GM23338 (cell line): ENCODE measurements around the gene OR4X2. TPM values are rescaled to one million over a fixed set of nuclear protein-coding genes. Genes with fewer than 3 reads are reported as not detected.

Source experiments
- ATAC-seq: fragments of 200-7000 bp; cut with Tn5 transposase; 3 replicates; pipeline ENCODE4 v1.9.1; 2020
- DNase-seq: peaks from one replicate; pipeline ENCODE4 v3.0.0-alpha.2; 2015; ENCODE audit warnings: low spot score
- H2AFZ ChIP-seq: fragments of 200-600 bp; sonication (generic); 2 replicates; pipeline ENCODE4 v1.8.0; 2016; ENCODE audit warnings: antibody characterized with exemption, mild to moderate bottlenecking, moderate library complexity
- H3F3A ChIP-seq: fragments of 200-600 bp; sonication (generic); replicated peaks from 2 replicates; pipeline ENCODE4 v1.8.0; 2017; ENCODE audit warnings: antibody characterized with exemption, mixed run types, low read depth
- H3K27ac ChIP-seq: fragments of 200-600 bp; sonication (generic); 2 replicates; pipeline ENCODE4 v1.6.1; 2016; ENCODE audit warnings: low read depth
- H3K27me3 ChIP-seq: fragments of 200-600 bp; sonication (generic); 2 replicates; pipeline ENCODE4 v1.8.0; 2016; ENCODE audit warnings: mild to moderate bottlenecking, mixed run types, moderate library complexity; ENCODE audit not compliant: insufficient read depth
- H3K36me3 ChIP-seq: fragments of 200-600 bp; sonication (generic); 2 replicates; pipeline ENCODE4 v1.8.0; 2016; ENCODE audit warnings: mild to moderate bottlenecking; ENCODE audit not compliant: insufficient read depth
- H3K4me1 ChIP-seq: fragments of 200-600 bp; sonication (generic); 2 replicates; pipeline ENCODE4 v1.8.0; 2016; ENCODE audit warnings: mild to moderate bottlenecking, moderate library complexity; ENCODE audit not compliant: insufficient read depth
- H3K4me2 ChIP-seq: fragments of 200-600 bp; sonication (generic); 2 replicates; pipeline ENCODE4 v1.7.1; 2017; ENCODE audit warnings: mixed run types
- H3K4me3 ChIP-seq: fragments of 200-600 bp; sonication (generic); 2 replicates; pipeline ENCODE4 v1.6.1; 2016; ENCODE audit warnings: mixed run types
- H3K79me2 ChIP-seq: fragments of 200-600 bp; sonication (generic); replicated peaks from 2 replicates; pipeline ENCODE4 v1.8.0; 2017; ENCODE audit warnings: mild to moderate bottlenecking; ENCODE audit not compliant: insufficient read depth
- H3K9me2 ChIP-seq: fragments of 200-600 bp; sonication (generic); 2 replicates; pipeline ENCODE4 v1.8.0; 2017; ENCODE audit not compliant: insufficient read depth
- H4K20me1 ChIP-seq: fragments of 200-600 bp; sonication (generic); replicated peaks from 2 replicates; pipeline ENCODE4 v1.8.0; 2017; ENCODE audit warnings: mild to moderate bottlenecking; ENCODE audit not compliant: insufficient read depth
- H3K27ac Mint-ChIP-seq: 2 replicates; pipeline ENCODE4 v1.8.0; 2020; ENCODE audit warnings: inconsistent platforms, mild to moderate bottlenecking, moderate library complexity, mixed read lengths
- H3K27me3 Mint-ChIP-seq: 3 replicates; pipeline ENCODE4 v1.8.0; 2022; ENCODE audit warnings: low read depth, mild to moderate bottlenecking, moderate library complexity, mixed read lengths, inconsistent platforms; ENCODE audit not compliant: insufficient read depth, poor library complexity
- H3K36me3 Mint-ChIP-seq: 3 replicates; pipeline ENCODE4 v1.8.0; 2021; ENCODE audit warnings: low read depth, mild to moderate bottlenecking, inconsistent platforms, moderate library complexity, mixed read lengths
- H3K4me1 Mint-ChIP-seq: 3 replicates; pipeline ENCODE4 v1.8.0; 2020; ENCODE audit warnings: mild to moderate bottlenecking, inconsistent platforms, mixed read lengths
- H3K4me3 Mint-ChIP-seq: 3 replicates; pipeline ENCODE4 v1.8.0; 2021; ENCODE audit warnings: moderate library complexity, mild to moderate bottlenecking, inconsistent platforms, mixed read lengths
- H3K9me3 Mint-ChIP-seq: 3 replicates; pipeline ENCODE4 v1.8.0; 2020; ENCODE audit warnings: moderate library complexity, mild to moderate bottlenecking, inconsistent platforms, mixed read lengths
- CREB1 ChIP-seq: fragments of 250-450 bp; sonication (Bioruptor Pico); IDR thresholded peaks from 2 replicates; pipeline ENCODE4 v1.5.0; 2020; ENCODE audit warnings: low read depth, mild to moderate bottlenecking, moderate library complexity
- CTCF ChIP-seq, 2 experiments: fragments of 200-600 bp in 1 of 2; sonication (generic) in 1 of 2; conservative IDR thresholded peaks; 2 replicates each; pipeline versions ENCODE4 v1.5.1 to v1.6.1; 2016 to 2017; ENCODE audit warnings: antibody characterized with exemption in 2 of 2, low read depth in 2 of 2, mild to moderate bottlenecking in 2 of 2, moderate library complexity in 1 of 2
- ETS1 ChIP-seq: IDR thresholded peaks from 2 replicates; pipeline ENCODE4 v1.6.1; 2016; ENCODE audit warnings: antibody characterized with exemption
- EZH2 ChIP-seq: fragments of 200-600 bp; sonication (generic); IDR thresholded peaks from one replicate; pipeline ENCODE4 v1.8.0; 2017; ENCODE audit warnings: antibody characterized with exemption, mild to moderate bottlenecking, low read depth; ENCODE audit not compliant: unreplicated experiment
- EZH2phosphoT487 ChIP-seq: fragments of 200-600 bp; sonication (generic); IDR thresholded peaks from one replicate; pipeline ENCODE4 v1.8.1; 2018; ENCODE audit warnings: antibody characterized with exemption; ENCODE audit not compliant: unreplicated experiment
- JUNB ChIP-seq: IDR thresholded peaks from one replicate; pipeline ENCODE4 v1.6.1; 2016; ENCODE audit warnings: antibody characterized with exemption; ENCODE audit not compliant: unreplicated experiment
- NANOG ChIP-seq: IDR thresholded peaks from 2 replicates; pipeline ENCODE4 v1.6.1; 2016; ENCODE audit warnings: antibody characterized with exemption, borderline replicate concordance
- POLR2AphosphoS5 ChIP-seq: IDR thresholded peaks from 2 replicates; pipeline ENCODE4 v1.6.1; 2016; ENCODE audit warnings: antibody characterized with exemption, low read depth
- STAT1 ChIP-seq: IDR thresholded peaks from one replicate; pipeline ENCODE4 v1.6.1; 2016; ENCODE audit warnings: antibody characterized with exemption; ENCODE audit not compliant: unreplicated experiment
- ZNF114 ChIP-seq: fragments of 250-450 bp; sonication (Bioruptor Pico); IDR thresholded peaks from 2 replicates; pipeline ENCODE4 v1.5.0; 2020; ENCODE audit warnings: mild to moderate bottlenecking, moderate library complexity
- ZNF331 ChIP-seq: fragments of 250-450 bp; sonication (Bioruptor Pico); IDR thresholded peaks from 2 replicates; pipeline ENCODE4 v1.5.0; 2020; ENCODE audit warnings: low read depth, mild to moderate bottlenecking, moderate library complexity
- polyA plus RNA-seq: library from polyadenylated mRNA; unstranded; fragments of >200 nt; fragmentation: Nextera tagmentation; extraction: Ambion mirVana; gene quantifications from 2 replicates; pipeline ENCODE4 v1.2.1, GENCODE V29; 2016
- total RNA-seq: library from RNA; depleted of rRNA; stranded (reverse); fragments of >200 nt; shearing (Covaris generic); gene quantifications from 2 replicates; pipeline ENCODE4 v1.2.3, GENCODE V29; 2014
- TF ChIP-seq, protein P1 (sequence below): fragments of 250-450 bp; sonication (Bioruptor Pico); IDR thresholded peaks from 2 replicates; pipeline ENCODE4 v1.5.0; 2020; ENCODE audit warnings: mild to moderate bottlenecking, moderate library complexity

OR4X2 gene
- total and polyA plus RNA-seq, 2 experiments from 2014 or later = not detected

DNA sequence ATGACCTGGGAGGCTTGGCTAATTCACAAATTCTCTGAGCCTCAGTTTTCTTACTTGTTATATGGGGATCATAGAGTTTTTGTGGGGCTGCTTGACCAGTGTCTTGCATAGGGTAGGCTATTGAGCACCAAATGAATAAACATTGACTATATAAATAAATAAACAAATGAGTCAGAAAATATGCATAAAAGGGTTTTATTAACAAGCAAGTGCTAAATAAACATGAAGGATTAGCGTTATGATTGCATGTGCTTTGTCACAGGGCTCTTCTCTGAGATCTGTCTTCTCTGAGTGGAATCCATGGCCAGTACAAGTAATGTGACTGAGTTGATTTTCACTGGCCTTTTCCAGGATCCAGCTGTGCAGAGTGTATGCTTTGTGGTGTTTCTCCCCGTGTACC, 28.4 kb upstream of the OR4X2 start, which contains the start of gene OR4B1 (continued):
- TF ChIP-seq EZH2phosphoT487 = no peak
- TF ChIP-seq POLR2AphosphoS5 = no peak
- TF ChIP-seq NANOG = no peak
- TF ChIP-seq EZH2 = no peak
- TF ChIP-seq ZNF331 (CRISPR knock-in tag) = no peak
- TF ChIP-seq, protein P1, sequence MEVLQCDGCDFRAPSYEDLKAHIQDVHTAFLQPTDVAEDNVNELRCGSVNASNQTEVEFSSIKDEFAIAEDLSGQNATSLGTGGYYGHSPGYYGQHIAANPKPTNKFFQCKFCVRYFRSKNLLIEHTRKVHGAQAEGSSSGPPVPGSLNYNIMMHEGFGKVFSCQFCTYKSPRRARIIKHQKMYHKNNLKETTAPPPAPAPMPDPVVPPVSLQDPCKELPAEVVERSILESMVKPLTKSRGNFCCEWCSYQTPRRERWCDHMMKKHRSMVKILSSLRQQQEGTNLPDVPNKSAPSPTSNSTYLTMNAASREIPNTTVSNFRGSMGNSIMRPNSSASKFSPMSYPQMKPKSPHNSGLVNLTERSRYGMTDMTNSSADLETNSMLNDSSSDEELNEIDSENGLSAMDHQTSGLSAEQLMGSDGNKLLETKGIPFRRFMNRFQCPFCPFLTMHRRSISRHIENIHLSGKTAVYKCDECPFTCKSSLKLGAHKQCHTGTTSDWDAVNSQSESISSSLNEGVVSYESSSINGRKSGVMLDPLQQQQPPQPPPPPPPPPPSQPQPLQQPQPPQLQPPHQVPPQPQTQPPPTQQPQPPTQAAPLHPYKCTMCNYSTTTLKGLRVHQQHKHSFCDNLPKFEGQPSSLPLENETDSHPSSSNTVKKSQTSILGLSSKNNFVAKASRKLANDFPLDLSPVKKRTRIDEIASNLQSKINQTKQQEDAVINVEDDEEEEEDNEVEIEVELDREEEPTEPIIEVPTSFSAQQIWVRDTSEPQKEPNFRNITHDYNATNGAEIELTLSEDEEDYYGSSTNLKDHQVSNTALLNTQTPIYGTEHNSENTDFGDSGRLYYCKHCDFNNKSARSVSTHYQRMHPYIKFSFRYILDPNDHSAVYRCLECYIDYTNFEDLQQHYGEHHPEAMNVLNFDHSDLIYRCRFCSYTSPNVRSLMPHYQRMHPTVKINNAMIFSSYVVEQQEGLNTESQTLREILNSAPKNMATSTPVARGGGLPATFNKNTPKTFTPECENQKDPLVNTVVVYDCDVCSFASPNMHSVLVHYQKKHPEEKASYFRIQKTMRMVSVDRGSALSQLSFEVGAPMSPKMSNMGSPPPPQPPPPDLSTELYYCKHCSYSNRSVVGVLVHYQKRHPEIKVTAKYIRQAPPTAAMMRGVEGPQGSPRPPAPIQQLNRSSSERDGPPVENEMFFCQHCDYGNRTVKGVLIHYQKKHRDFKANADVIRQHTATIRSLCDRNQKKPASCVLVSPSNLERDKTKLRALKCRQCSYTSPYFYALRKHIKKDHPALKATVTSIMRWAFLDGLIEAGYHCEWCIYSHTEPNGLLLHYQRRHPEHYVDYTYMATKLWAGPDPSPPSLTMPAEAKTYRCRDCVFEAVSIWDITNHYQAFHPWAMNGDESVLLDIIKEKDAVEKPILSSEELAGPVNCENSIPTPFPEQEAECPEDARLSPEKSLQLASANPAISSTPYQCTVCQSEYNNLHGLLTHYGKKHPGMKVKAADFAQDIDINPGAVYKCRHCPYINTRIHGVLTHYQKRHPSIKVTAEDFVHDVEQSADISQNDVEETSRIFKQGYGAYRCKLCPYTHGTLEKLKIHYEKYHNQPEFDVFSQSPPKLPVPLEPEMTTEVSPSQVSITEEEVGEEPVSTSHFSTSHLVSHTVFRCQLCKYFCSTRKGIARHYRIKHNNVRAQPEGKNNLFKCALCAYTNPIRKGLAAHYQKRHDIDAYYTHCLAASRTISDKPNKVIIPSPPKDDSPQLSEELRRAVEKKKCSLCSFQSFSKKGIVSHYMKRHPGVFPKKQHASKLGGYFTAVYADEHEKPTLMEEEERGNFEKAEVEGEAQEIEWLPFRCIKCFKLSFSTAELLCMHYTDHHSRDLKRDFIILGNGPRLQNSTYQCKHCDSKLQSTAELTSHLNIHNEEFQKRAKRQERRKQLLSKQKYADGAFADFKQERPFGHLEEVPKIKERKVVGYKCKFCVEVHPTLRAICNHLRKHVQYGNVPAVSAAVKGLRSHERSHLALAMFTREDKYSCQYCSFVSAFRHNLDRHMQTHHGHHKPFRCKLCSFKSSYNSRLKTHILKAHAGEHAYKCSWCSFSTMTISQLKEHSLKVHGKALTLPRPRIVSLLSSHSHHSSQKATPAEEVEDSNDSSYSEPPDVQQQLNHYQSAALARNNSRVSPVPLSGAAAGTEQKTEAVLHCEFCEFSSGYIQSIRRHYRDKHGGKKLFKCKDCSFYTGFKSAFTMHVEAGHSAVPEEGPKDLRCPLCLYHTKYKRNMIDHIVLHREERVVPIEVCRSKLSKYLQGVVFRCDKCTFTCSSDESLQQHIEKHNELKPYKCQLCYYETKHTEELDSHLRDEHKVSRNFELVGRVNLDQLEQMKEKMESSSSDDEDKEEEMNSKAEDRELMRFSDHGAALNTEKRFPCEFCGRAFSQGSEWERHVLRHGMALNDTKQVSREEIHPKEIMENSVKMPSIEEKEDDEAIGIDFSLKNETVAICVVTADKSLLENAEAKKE = no peak
- no peak for TF ChIP-seq STAT1
- no peak for TF ChIP-seq ZNF114 (CRISPR knock-in tag)

GRCh38 chr11:48228761-48229160, 16.1 kb upstream of the OR4X2 start:
- Histone ChIP-seq H3K9me2 (no peaks in the 10 kb centered on the region), H3K27ac (no peak overlapping the region), H3K4me1 (no peaks in the 10 kb centered on the region), H3F3A (no peaks in the 10 kb centered on the region), H3K4me2 (no peak overlapping the region), H3K27me3 (no peaks in the 10 kb centered on the region), H4K20me1 (no peaks in the 10 kb centered on the region), H3K79me2 (no peaks in the 10 kb centered on the region), H3K36me3 (no peaks in the 10 kb centered on the region), H3K4me3 (no peak overlapping the region), H2AFZ (no peak overlapping the region)
- ATAC-seq (no peak), DNase-seq (no peak)
- Mint-ChIP-seq H3K4me1 (no peaks in the 10 kb centered on the region), H3K27me3 (no peaks in the 10 kb centered on the region), H3K27ac (no peak overlapping the region), H3K9me3 (peaks cover 83% of the 10 kb centered on the region), H3K36me3 (peaks cover 20% of the 10 kb centered on the region), H3K4me3 (no peak overlapping the region)
- TF ChIP-seq NANOG (no peak), ETS1 (no peak), CTCF (conservative IDR thresholded peaks at IDR 0.05; ENCODE audit: low read depth in 2 of 2) (no peak), JUNB (no peak), EZH2 (no peak), ZNF114 (CRISPR knock-in tag) (no peak), EZH2phosphoT487 (no peak), POLR2AphosphoS5 (no peak), CREB1 (CRISPR knock-in tag) (no peak), STAT1 (no peak), ZNF331 (CRISPR knock-in tag) (no peak)
